SK-N-SH (cell line): Measurements from ENCODE around the gene TFAP2B. TPM values are rescaled to one million over a fixed set of nuclear protein-coding genes. Genes with fewer than 3 reads are reported as not detected.

Source experiments
- CTCF ChIA-PET: fragments of 300-600, 350-600 bp; formaldehyde crosslinking; extraction: SDS; loops from one replicate; lab custom pipeline; 2021; lab: Yijun Ruan, JAX
- POLR2A ChIA-PET: fragments of 350-600 bp; sonication (Branson Sonifier 250); formaldehyde crosslinking; extraction: SDS; loops from one replicate; lab custom pipeline; 2020; ENCODE audit warnings: antibody characterized with exemption, inconsistent platforms; lab: Yijun Ruan, JAX
- DNase-seq: peaks from one replicate; pipeline ENCODE4 v3.0.0; 2012
- H2AFZ ChIP-seq: fragments of 200-600 bp; sonication (generic); 2 replicates; pipeline ENCODE4 v1.8.1; 2016; ENCODE audit warnings: antibody characterized with exemption, mild to moderate bottlenecking, low read depth
- H3F3A ChIP-seq: fragments of 200-600 bp; sonication (generic); replicated peaks from 2 replicates; pipeline ENCODE3; 2016; ENCODE audit warnings: antibody characterized with exemption, mild to moderate bottlenecking; ENCODE audit not compliant: insufficient read depth
- H3K27ac ChIP-seq, 2 experiments: fragments of 200-500 bp in 1 of 2; fragments of 200-600 bp in 1 of 2; sonication (Bioruptor generic) in 1 of 2; sonication (generic), shearing (Covaris generic) in 1 of 2; 2 replicates each; pipeline versions ENCODE4 v1.5.1 to v1.6.1; 2014 to 2016; ENCODE audit warnings: low read depth in 2 of 2, inconsistent platforms in 1 of 2, low read length in 1 of 2, mild to moderate bottlenecking in 1 of 2, mixed read lengths in 1 of 2
- H3K27me3 ChIP-seq: fragments of 200-600 bp; sonication (generic), shearing (Covaris generic); 2 replicates; pipeline ENCODE4 v1.6.1; 2016; ENCODE audit warnings: mixed run types; ENCODE audit not compliant: insufficient read depth
- H3K36me3 ChIP-seq, 2 experiments: fragments of 200-500 bp in 1 of 2; fragments of 200-600 bp in 1 of 2; sonication (Bioruptor generic) in 1 of 2; sonication (generic) in 1 of 2; replicated peaks in 1 of 2; 2 replicates each; pipeline versions ENCODE3 to v1.5.1; 2014 to 2016; ENCODE audit warnings: low read length in 1 of 2, mild to moderate bottlenecking in 1 of 2; ENCODE audit not compliant: insufficient read depth in 2 of 2, control insufficient read depth in 1 of 2
- H3K4me1 ChIP-seq, 2 experiments: fragments of 200-500 bp in 1 of 2; fragments of 200-600 bp in 1 of 2; sonication (Bioruptor generic) in 1 of 2; sonication (generic), shearing (Covaris generic) in 1 of 2; 2 replicates each; pipeline versions ENCODE4 v1.5.1 to v1.6.1; 2014 to 2016; ENCODE audit warnings: low read depth in 1 of 2, low read length in 1 of 2, mixed run types in 1 of 2; ENCODE audit not compliant: insufficient read depth in 2 of 2, control insufficient read depth in 1 of 2
- H3K4me2 ChIP-seq: fragments of 200-600 bp; sonication (generic), shearing (Covaris generic); 2 replicates; pipeline ENCODE4 v1.6.1; 2017; ENCODE audit warnings: mixed run types
- H3K4me3 ChIP-seq, 2 experiments: fragments of 200-500 bp in 1 of 2; fragments of 200-600 bp in 1 of 2; sonication (Bioruptor generic) in 1 of 2; sonication (generic), shearing (Covaris generic) in 1 of 2; 2 replicates each; pipeline versions ENCODE4 v1.5.1 to v1.8.1; 2014 to 2016; ENCODE audit warnings: low read depth in 2 of 2, inconsistent platforms in 1 of 2, low read length in 1 of 2, mild to moderate bottlenecking in 1 of 2, mixed read lengths in 1 of 2, moderate library complexity in 1 of 2
- H3K79me2 ChIP-seq: fragments of 200-600 bp; sonication (generic); 2 replicates; pipeline ENCODE4 v1.8.1; 2017; ENCODE audit warnings: mild to moderate bottlenecking; ENCODE audit not compliant: insufficient read depth
- H3K9ac ChIP-seq: fragments of 200-600 bp; sonication (generic); 2 replicates; pipeline ENCODE4 v1.6.1; 2017; ENCODE audit warnings: mixed run types
- H3K9me2 ChIP-seq: fragments of 200-600 bp; sonication (generic); 2 replicates; pipeline ENCODE4 v1.6.1; 2017; ENCODE audit warnings: mixed run types
- H3K9me3 ChIP-seq: fragments of 200-600 bp; sonication (generic); 2 replicates; pipeline ENCODE4 v1.6.1; 2017; ENCODE audit warnings: mixed run types, mild to moderate bottlenecking, moderate library complexity
- H4K20me1 ChIP-seq: fragments of 200-600 bp; sonication (generic); 2 replicates; pipeline ENCODE4 v1.6.1; 2017; ENCODE audit warnings: mild to moderate bottlenecking, mixed run types; ENCODE audit not compliant: insufficient read depth
- CHD2 ChIP-seq: fragments of 150-350 bp; IDR thresholded peaks from 2 replicates; pipeline ENCODE4 v1.6.1; 2018; ENCODE audit warnings: low read length; ENCODE audit not compliant: partially characterized antibody
- EP300 ChIP-seq, 2 experiments: IDR thresholded peaks; 2 replicates each; pipeline versions ENCODE4 v1.4.0 to v1.6.1; 2012; ENCODE audit warnings: borderline replicate concordance in 1 of 2, low read depth in 1 of 2, low read length in 1 of 2
- EZH2phosphoT487 ChIP-seq: fragments of 200-600 bp; sonication (generic); IDR thresholded peaks from 2 replicates; pipeline ENCODE4 v1.6.1; 2017; ENCODE audit warnings: low read depth, mixed run types, mild to moderate bottlenecking, antibody characterized with exemption, moderate library complexity, borderline replicate concordance
- FOXJ3 ChIP-seq: sonication (generic); formaldehyde crosslinking; IDR thresholded peaks from 2 replicates; pipeline ENCODE4 v1.5.1; 2020; ENCODE audit warnings: mild to moderate bottlenecking, missing genetic modification reagents
- FOXM1 ChIP-seq: IDR thresholded peaks from 2 replicates; pipeline ENCODE4 v1.4.0; 2012; ENCODE audit warnings: low read depth, mild to moderate bottlenecking
- GABPA ChIP-seq: IDR thresholded peaks from 2 replicates; pipeline ENCODE4 v1.4.0; 2012; ENCODE audit warnings: low read depth, mild to moderate bottlenecking
- JUND ChIP-seq: IDR thresholded peaks from 2 replicates; pipeline ENCODE4 v1.4.0; 2012
- MEF2A ChIP-seq: IDR thresholded peaks from 2 replicates; pipeline ENCODE4 v1.4.0; 2012; ENCODE audit warnings: low read depth, borderline replicate concordance
- MXI1 ChIP-seq: IDR thresholded peaks from 2 replicates; pipeline ENCODE4 v1.6.1; 2012; ENCODE audit warnings: mild to moderate bottlenecking, low read depth, low read length, improper control_type of control experiment
- NFIC ChIP-seq: IDR thresholded peaks from 2 replicates; pipeline ENCODE4 v1.4.0; 2012; ENCODE audit warnings: borderline replicate concordance
- NRF1 ChIP-seq: IDR thresholded peaks from 2 replicates; pipeline ENCODE4 v1.6.1; 2012; ENCODE audit warnings: low read depth, mild to moderate bottlenecking, low read length
- POLR2AphosphoS5 ChIP-seq: IDR thresholded peaks from 2 replicates; pipeline ENCODE4 v1.6.1; 2012; ENCODE audit warnings: low read depth, low read length
- RAD21 ChIP-seq: IDR thresholded peaks from 2 replicates; pipeline ENCODE4 v1.6.1; 2012; ENCODE audit warnings: mild to moderate bottlenecking, low read length
- RCOR1 ChIP-seq: fragments of 150-350 bp; IDR thresholded peaks from 2 replicates; pipeline ENCODE4 v1.6.1; 2017; ENCODE audit warnings: antibody characterized with exemption, low read length
- RFX5 ChIP-seq: IDR thresholded peaks from 2 replicates; pipeline ENCODE4 v1.6.1; 2012; ENCODE audit warnings: mild to moderate bottlenecking, improper control_type of control experiment, low read length
- RXRA ChIP-seq: IDR thresholded peaks from 2 replicates; pipeline ENCODE4 v1.4.0; 2012; ENCODE audit warnings: low read depth, mild to moderate bottlenecking, borderline replicate concordance
- TAF1 ChIP-seq: IDR thresholded peaks from 2 replicates; pipeline ENCODE4 v1.6.1; 2012; ENCODE audit warnings: low read depth, mild to moderate bottlenecking, low read length, moderate library complexity, borderline replicate concordance
- TEAD4 ChIP-seq: IDR thresholded peaks from 2 replicates; pipeline ENCODE4 v1.4.0; 2012; ENCODE audit warnings: mild to moderate bottlenecking, borderline replicate concordance; ENCODE audit not compliant: insufficient read depth
- WGBS: methylation state at CpG from one replicate; pipeline ENCODE4 v1.1.6; 2017; ENCODE audit warnings: low lambda C conversion rate; 5-methylcytosine and 5-hydroxymethylcytosine counted together
- polyA plus RNA-seq, 3 experiments: library from polyadenylated mRNA; depleted of rRNA; stranded (reverse); fragments of >200 nt; gene quantifications; 2 replicates each; pipeline ENCODE4 v1.2.3, GENCODE V29; 2012
- TF ChIP-seq, protein P1 (sequence below): IDR thresholded peaks from 2 replicates; pipeline ENCODE4; 2012
- TF ChIP-seq, protein P2 (sequence below): IDR thresholded peaks from 2 replicates; pipeline ENCODE4 v1.4.0; 2012; ENCODE audit warnings: low read depth
- TF ChIP-seq, protein P3 (sequence below): fragments of 200-600 bp; sonication (generic); IDR thresholded peaks from 2 replicates; pipeline ENCODE4 v1.6.1; 2017; ENCODE audit warnings: antibody characterized with exemption, mild to moderate bottlenecking, moderate library complexity

Gene TFAP2B
- polyA plus RNA-seq, 1 of the 3 experiments (the other 2 are of a cell fraction), result 1.1 TPM

DNA sequence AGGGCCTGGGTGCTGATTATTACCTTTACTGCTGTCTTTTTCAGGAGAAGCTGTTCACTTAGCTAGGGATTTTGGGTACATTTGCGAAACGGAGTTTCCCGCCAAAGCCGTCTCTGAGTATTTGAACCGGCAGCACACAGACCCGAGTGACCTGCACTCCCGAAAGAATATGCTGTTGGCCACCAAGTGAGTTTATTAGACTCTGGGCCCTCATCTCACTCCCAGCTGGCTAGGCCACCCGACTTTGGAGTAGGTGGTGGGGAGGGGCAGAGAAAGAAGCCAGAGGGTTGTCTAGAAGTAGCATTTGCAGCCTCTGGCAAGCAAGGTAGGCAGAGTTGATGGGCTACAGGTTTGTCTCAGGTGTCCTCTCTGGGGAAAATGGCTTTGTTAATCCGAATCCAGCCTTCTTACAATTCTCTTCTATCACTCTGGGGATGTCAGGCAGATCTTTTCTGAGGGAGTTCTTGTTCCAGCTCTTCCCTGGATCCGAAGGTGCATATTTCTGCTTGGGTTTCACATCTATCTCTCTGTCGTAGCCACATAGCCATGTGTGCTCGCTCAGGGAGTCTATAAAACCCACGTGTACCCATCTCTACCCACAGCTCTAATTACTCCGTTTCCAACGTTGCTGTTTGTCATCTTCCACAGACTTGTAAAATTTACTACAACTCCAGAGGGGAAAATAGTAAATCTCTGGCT lies 21.6 kb downstream of the TFAP2B start:
- Histone ChIP-seq H3K27ac (peak overlapping the region in 1 of 2 experiments; percentile 48; a peak in 2 of 4 replicates), H3K79me2 (no peaks in the 10 kb centered on the region), H3F3A (no peaks in the 10 kb centered on the region), H4K20me1 (no peaks in the 10 kb centered on the region), H3K27me3 (no peaks in the 10 kb centered on the region), H3K4me3 (no peak overlapping the region), H3K4me1 (peaks cover 0 to 29% of the 10 kb centered on the region in 2 experiments; a peak in 2 of 4 replicates), H3K9ac (no peak overlapping the region), H3K9me3 (no peaks in the 10 kb centered on the region), H3K36me3 (peaks cover 0 to 68% of the 10 kb centered on the region in 2 experiments), H3K4me2 (no peak overlapping the region), H2AFZ (no peak overlapping the region)
- DNase-seq, result no peak
- 60% methylated on average over 15 of the region's 15 CpGs for WGBS
- ChIA-PET CTCF (interaction anchor here (1.1 to 1.6 kb wide), 2 partner anchors 10 to 18 kb away, joined by 3 to 5 read pairs; no protein-coding TSS in a partner anchor), POLR2A (interaction anchor here (0.7 to 1.4 kb wide), 4 partner anchors 9 to 18 kb away, joined by 3 read pairs; no protein-coding TSS in a partner anchor)
- no peak for TF ChIP-seq JUND
- no peak for TF ChIP-seq RFX5
- no peak for TF ChIP-seq CHD2
- no peak for TF ChIP-seq RAD21
- TF ChIP-seq, all 33 proteins: peak for 0
- H3K9me2 ChIP-seq, result no peaks in the 10 kb centered on the region

DNA sequence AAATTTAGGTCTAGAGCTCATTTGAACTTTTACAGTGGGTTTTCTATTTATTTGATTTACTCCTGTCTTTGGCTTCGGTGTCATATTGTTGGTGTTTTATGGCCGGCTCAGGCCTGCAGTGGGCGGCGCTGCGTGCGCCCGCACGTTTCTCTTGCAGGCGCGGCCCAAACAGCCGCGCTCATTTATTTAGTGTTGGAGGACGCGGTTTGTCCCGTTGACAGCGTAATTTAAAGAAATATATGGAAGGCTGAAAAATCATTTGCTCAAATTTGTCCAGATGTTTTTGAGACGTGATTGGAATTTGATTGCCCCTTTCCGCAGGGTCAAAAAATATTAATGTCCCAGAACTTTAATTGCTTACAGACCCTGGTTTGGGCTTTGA lies 22.1 kb downstream of the TFAP2B start:
- Histone ChIP-seq H3K4me2 (no peak overlapping the region), H3K4me1 (peaks cover 0 to 24% of the 10 kb centered on the region in 2 experiments; a peak in 2 of 4 replicates), H3K27ac (peak overlapping the region in 1 of 2 experiments; percentile 39; a peak in 2 of 4 replicates), H3K9me2 (no peaks in the 10 kb centered on the region), H4K20me1 (no peaks in the 10 kb centered on the region), H2AFZ (no peak overlapping the region), H3K36me3 (peaks cover 0 to 68% of the 10 kb centered on the region in 2 experiments), H3F3A (no peaks in the 10 kb centered on the region), H3K27me3 (no peaks in the 10 kb centered on the region), H3K4me3 (no peak overlapping the region), H3K9ac (no peak overlapping the region), H3K79me2 (no peaks in the 10 kb centered on the region), H3K9me3 (no peaks in the 10 kb centered on the region)
- CTCF ChIA-PET, result no interaction called here
- TF ChIP-seq, protein P1, sequence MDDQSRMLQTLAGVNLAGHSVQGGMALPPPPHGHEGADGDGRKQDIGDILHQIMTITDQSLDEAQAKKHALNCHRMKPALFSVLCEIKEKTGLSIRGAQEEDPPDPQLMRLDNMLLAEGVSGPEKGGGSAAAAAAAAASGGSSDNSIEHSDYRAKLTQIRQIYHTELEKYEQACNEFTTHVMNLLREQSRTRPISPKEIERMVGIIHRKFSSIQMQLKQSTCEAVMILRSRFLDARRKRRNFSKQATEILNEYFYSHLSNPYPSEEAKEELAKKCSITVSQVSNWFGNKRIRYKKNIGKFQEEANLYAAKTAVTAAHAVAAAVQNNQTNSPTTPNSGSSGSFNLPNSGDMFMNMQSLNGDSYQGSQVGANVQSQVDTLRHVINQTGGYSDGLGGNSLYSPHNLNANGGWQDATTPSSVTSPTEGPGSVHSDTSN, result no peak
- TF ChIP-seq RFX5, result no peak
- no peak for TF ChIP-seq CHD2
- no peak for TF ChIP-seq FOXM1
- no peak for TF ChIP-seq TAF1
- TF ChIP-seq, protein P2, sequence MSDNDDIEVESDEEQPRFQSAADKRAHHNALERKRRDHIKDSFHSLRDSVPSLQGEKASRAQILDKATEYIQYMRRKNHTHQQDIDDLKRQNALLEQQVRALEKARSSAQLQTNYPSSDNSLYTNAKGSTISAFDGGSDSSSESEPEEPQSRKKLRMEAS, result no peak
- no peak for TF ChIP-seq NRF1
- TF ChIP-seq POLR2AphosphoS5, result no peak
- no peak for TF ChIP-seq MXI1
- TF ChIP-seq TEAD4, result no peak
- TF ChIP-seq JUND, result no peak
- no peak for TF ChIP-seq NFIC
- TF ChIP-seq FOXJ3 (CRISPR knock-in tag), result no peak
- TF ChIP-seq GABPA, result no peak
- TF ChIP-seq EP300 (IDR thresholded peaks at IDR 0.05; ENCODE audit: borderline replicate concordance in 1 of 2, low read depth in 1 of 2, low read length in 1 of 2), result no peak
- no peak for TF ChIP-seq MEF2A
- TF ChIP-seq, protein P3, sequence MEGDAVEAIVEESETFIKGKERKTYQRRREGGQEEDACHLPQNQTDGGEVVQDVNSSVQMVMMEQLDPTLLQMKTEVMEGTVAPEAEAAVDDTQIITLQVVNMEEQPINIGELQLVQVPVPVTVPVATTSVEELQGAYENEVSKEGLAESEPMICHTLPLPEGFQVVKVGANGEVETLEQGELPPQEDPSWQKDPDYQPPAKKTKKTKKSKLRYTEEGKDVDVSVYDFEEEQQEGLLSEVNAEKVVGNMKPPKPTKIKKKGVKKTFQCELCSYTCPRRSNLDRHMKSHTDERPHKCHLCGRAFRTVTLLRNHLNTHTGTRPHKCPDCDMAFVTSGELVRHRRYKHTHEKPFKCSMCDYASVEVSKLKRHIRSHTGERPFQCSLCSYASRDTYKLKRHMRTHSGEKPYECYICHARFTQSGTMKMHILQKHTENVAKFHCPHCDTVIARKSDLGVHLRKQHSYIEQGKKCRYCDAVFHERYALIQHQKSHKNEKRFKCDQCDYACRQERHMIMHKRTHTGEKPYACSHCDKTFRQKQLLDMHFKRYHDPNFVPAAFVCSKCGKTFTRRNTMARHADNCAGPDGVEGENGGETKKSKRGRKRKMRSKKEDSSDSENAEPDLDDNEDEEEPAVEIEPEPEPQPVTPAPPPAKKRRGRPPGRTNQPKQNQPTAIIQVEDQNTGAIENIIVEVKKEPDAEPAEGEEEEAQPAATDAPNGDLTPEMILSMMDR, result no peak
- no peak for TF ChIP-seq RXRA
- TF ChIP-seq RCOR1, result no peak
- TF ChIP-seq EZH2phosphoT487, result no peak
- POLR2A ChIA-PET, result interaction anchor here (1.2 kb wide), 1 partner anchor 15 kb away, joined by 3 read pairs; no protein-coding TSS in a partner anchor
- DNase-seq, result no peak
- WGBS, result 89% methylated on average over 18 of the region's 18 CpGs
